ENCODE measurements around the gene WASHC2C.
"Not testable (repeated sequence)": the region's sequence is repeated elsewhere in the genome, so short reads cannot be mapped to it uniquely, and the experiment has no call there.

DNA sequence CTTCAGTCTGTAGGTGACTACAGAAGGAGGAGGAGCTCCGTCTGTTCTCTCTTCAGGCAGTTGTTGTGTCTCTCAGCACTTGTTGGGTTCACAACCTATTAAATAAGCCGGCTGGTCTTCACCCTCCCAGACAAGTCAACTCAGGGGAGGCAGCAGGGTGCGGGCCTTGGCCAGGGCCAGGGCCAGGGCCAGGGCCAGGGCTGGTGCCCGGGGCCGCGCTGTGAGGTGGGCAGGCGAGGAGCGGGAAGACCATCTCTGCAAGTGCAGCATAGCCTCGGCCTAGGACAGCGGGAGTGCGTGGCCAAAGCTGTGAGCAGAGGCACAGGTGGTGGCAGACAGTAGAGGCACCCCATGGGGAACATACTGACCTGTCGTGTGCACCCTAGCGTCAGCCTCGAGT lies 48.6 kb upstream of the WASHC2C start:
- TF ChIP-seq, protein P1, sequence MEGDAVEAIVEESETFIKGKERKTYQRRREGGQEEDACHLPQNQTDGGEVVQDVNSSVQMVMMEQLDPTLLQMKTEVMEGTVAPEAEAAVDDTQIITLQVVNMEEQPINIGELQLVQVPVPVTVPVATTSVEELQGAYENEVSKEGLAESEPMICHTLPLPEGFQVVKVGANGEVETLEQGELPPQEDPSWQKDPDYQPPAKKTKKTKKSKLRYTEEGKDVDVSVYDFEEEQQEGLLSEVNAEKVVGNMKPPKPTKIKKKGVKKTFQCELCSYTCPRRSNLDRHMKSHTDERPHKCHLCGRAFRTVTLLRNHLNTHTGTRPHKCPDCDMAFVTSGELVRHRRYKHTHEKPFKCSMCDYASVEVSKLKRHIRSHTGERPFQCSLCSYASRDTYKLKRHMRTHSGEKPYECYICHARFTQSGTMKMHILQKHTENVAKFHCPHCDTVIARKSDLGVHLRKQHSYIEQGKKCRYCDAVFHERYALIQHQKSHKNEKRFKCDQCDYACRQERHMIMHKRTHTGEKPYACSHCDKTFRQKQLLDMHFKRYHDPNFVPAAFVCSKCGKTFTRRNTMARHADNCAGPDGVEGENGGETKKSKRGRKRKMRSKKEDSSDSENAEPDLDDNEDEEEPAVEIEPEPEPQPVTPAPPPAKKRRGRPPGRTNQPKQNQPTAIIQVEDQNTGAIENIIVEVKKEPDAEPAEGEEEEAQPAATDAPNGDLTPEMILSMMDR (IDR thresholded peaks at IDR 0.05; ENCODE audit: low read length) = not testable (repeated sequence)
- not testable (repeated sequence) for TF ChIP-seq EZH2 (IDR thresholded peaks at IDR 0.05; ENCODE audit: borderline replicate concordance, low read length)

Measured in OCI-LY1 (cell line).